GM12878 (cell line): ENCODE data around the gene CLDN15. TPM values are rescaled to one million over a fixed set of nuclear protein-coding genes. Genes with fewer than 3 reads are reported as not detected.
A peak's percentile ranks its signal among the peaks of the same experiment; 100 is the strongest.

Experiments
- BMI1 ChIP-seq: fragments of 450-650 bp; IDR thresholded peaks from 2 replicates; pipeline ENCODE4 v1.6.1; 2016; ENCODE audit warnings: mild to moderate bottlenecking, moderate library complexity, borderline replicate concordance
- BRCA1 ChIP-seq: IDR thresholded peaks from 2 replicates; pipeline ENCODE4 v1.6.1; 2011; ENCODE audit warnings: low read depth, low read length, improper control_type of control experiment
- CBX3 ChIP-seq: fragments of 200-600 bp; sonication (generic); IDR thresholded peaks from 2 replicates; pipeline ENCODE4 v1.6.1; 2016; ENCODE audit warnings: low read depth, borderline replicate concordance
- CBX5 ChIP-seq: sonication (generic); IDR thresholded peaks from 2 replicates; pipeline ENCODE4 v1.6.1; 2016; ENCODE audit warnings: low read depth, moderate library complexity, mild to moderate bottlenecking, inconsistent platforms
- E4F1 ChIP-seq: fragments of 450-650 bp; IDR thresholded peaks from 2 replicates; pipeline ENCODE4 v1.6.1; 2018; ENCODE audit warnings: borderline replicate concordance, mild to moderate bottlenecking; ENCODE audit not compliant: partially characterized antibody
- GABPA ChIP-seq: IDR thresholded peaks from 2 replicates; pipeline ENCODE4 v1.6.1; 2014; ENCODE audit warnings: antibody characterized with exemption, low read depth, mild to moderate bottlenecking, inconsistent platforms
- JUNB ChIP-seq: IDR thresholded peaks from 2 replicates; pipeline ENCODE4 v1.6.1; 2016; ENCODE audit warnings: antibody characterized with exemption, mild to moderate bottlenecking
- JUND ChIP-seq: IDR thresholded peaks from 2 replicates; pipeline ENCODE4 v1.6.1; 2012; ENCODE audit warnings: low read depth, mild to moderate bottlenecking, low read length, improper control_type of control experiment, moderate library complexity
- LARP7 ChIP-seq: fragments of 450-650 bp; IDR thresholded peaks from 2 replicates; pipeline ENCODE4 v1.6.1; 2017; ENCODE audit warnings: mild to moderate bottlenecking
- MEF2A ChIP-seq: IDR thresholded peaks from 2 replicates; pipeline ENCODE4 v1.6.1; 2011; ENCODE audit warnings: low read depth, mild to moderate bottlenecking, low read length, moderate library complexity; ENCODE audit not compliant: insufficient read depth
- MLLT1 ChIP-seq: fragments of 450-650 bp; IDR thresholded peaks from 2 replicates; pipeline ENCODE4 v1.6.1; 2016; ENCODE audit warnings: mild to moderate bottlenecking
- MXI1 ChIP-seq: fragments of 150-350 bp; IDR thresholded peaks from 2 replicates; pipeline ENCODE4 v1.6.1; 2011; ENCODE audit warnings: low read depth, mild to moderate bottlenecking, inconsistent platforms, low read length, improper control_type of control experiment
- NR2F1 ChIP-seq: fragments of 450-650 bp; conservative IDR thresholded peaks from 2 replicates; pipeline ENCODE4 v1.6.1; 2017; ENCODE audit warnings: mild to moderate bottlenecking
- PAX8 ChIP-seq: fragments of 450-650 bp; IDR thresholded peaks from 2 replicates; pipeline ENCODE4 v1.6.1; 2017; ENCODE audit warnings: mild to moderate bottlenecking, moderate library complexity
- POLR2AphosphoS2 ChIP-seq: IDR thresholded peaks from 2 replicates; pipeline ENCODE4 v1.6.1; 2011; ENCODE audit warnings: low read depth, mild to moderate bottlenecking, low read length, improper control_type of control experiment, moderate library complexity
- PRDM15 ChIP-seq: fragments of 450-650 bp; formaldehyde crosslinking; IDR thresholded peaks from 2 replicates; pipeline ENCODE4 v1.4.0; 2020; ENCODE audit warnings: mild to moderate bottlenecking, moderate library complexity
- SIX5 ChIP-seq: IDR thresholded peaks from 2 replicates; pipeline ENCODE4 v1.6.1; 2011; ENCODE audit warnings: mild to moderate bottlenecking, low read depth, low read length, moderate library complexity; ENCODE audit not compliant: severe bottlenecking
- ZBTB11 ChIP-seq: fragments of 450-650 bp; formaldehyde crosslinking; IDR thresholded peaks from 2 replicates; pipeline ENCODE4 v1.5.0; 2022; ENCODE audit warnings: mild to moderate bottlenecking, missing genetic modification characterization
- ZNF207 ChIP-seq: fragments of 450-650 bp; IDR thresholded peaks from 2 replicates; pipeline ENCODE4 v1.6.1; 2014; ENCODE audit warnings: antibody characterized with exemption, mild to moderate bottlenecking, borderline replicate concordance
- polyA plus RNA-seq, 11 experiments: library from polyadenylated mRNA; depleted of rRNA in 4 of 11; unstranded in 6 of 11; stranded (reverse) in 5 of 11; fragments of >200 nt; fragmentation: Nextera tagmentation in 4 of 11; fragmentation: Illumina TruSeq in 1 of 11; extraction: Ambion mirVana in 4 of 11; extraction: Trizol in 1 of 11; gene quantifications; 1 replicate in 1 of 11; 2 replicates in 10 of 11; pipeline versions ENCODE4 v1.2.1 to v1.2.3, GENCODE V29; 2011 to 2016; ENCODE audit warnings: inconsistent platforms in 2 of 11, missing spikeins in 2 of 11, low read depth in 1 of 11
- total RNA-seq, 4 experiments: library from RNA; depleted of rRNA in 3 of 4; stranded (reverse); fragments of >200 nt in 3 of 4; fragmentation: Illumina TruSeq in 1 of 4; extraction: Trizol in 1 of 4; gene quantifications; 2 replicates each; pipeline versions ENCODE4 v1.2.1 to v1.2.3, GENCODE V29; 2013 to 2021

The CLDN15 gene
- total and polyA plus RNA-seq, 10 of the 15 experiments (the other 5 are each of a cell fraction or from before 2014, with no cell fraction given): 0.47 to 15.0 (median 6.6) TPM

GRCh38 chr7:101251871-101252659 is 14.5 kb upstream of the CLDN15 start (continued):
- TF ChIP-seq POLR2AphosphoS2 (peak; percentile 61; the same call in 1 of the 2 replicates), GABPA (peak; percentile 80), CBX3 (no peak), E4F1 (peak; percentile 60), JUND (no peak), JUNB (no peak), ZNF207 (peak; percentile 79; the same call in 1 of the 2 replicates), SIX5 (no peak), CBX5 (no peak), NR2F1 (no peak), MLLT1 (0 out of 2 replicates have a peak, but pooled peaks have one; percentile 15), LARP7 (peak; percentile 41; the same call in 1 of the 2 replicates), MXI1 (no peak), MEF2A (no peak), BRCA1 (no peak), ZBTB11 (CRISPR knock-in tag) (no peak), BMI1 (no peak), PAX8 (no peak), PRDM15 (CRISPR knock-in tag) (no peak)
